PC-3 (cell line): Measurements from ENCODE around the gene HNRNPC.

Experiments
- CTCF ChIP-seq: fragments of 300-600 bp; sonication (generic); conservative IDR thresholded peaks from 2 replicates; pipeline ENCODE4 v1.5.1; 2017; ENCODE audit warnings: antibody characterized with exemption, low read depth, mild to moderate bottlenecking, low read length
- EZH2 ChIP-seq: fragments of 300-600 bp; sonication (generic); IDR thresholded peaks from one replicate; pipeline ENCODE4 v1.6.1; 2017; ENCODE audit warnings: antibody characterized with exemption, mild to moderate bottlenecking, low read length; ENCODE audit not compliant: unreplicated experiment

- TF ChIP-seq CTCF (no peak), EZH2 (no peak)
Observed at GRCh38 chr14:21206753-21207684, 62.2 kb downstream of the HNRNPC start.
